ENCODE data around the gene ERVK3-1.
"Not testable (repeated sequence)": the region's sequence is repeated elsewhere in the genome, so short reads cannot be mapped to it uniquely, and the experiment has no call there.

Gene ERVK3-1

DNA sequence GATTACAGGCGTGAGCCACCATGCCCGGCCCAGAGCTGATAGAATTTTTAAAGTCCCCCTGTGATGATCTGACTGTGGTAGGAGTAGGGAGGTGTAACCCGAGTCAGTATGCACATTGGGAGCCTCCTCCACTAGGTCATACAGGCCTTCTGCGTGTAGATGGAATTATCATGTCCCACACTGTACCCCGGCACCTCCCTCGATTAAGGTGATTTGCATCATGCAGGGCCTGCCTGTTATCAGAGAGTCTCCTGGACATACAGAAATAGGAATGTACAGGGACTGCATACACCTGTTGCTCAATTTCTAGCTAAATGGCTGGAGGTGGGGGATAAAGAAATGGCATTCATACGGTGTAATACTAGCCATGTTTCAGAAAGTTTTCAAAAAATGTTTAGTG, 922 bp upstream of the ERVK3-1 start:
- FAIRE-seq: no peak
- no peak for DNase-seq (ENCODE audit: insufficient read length, low spot score)

DNA sequence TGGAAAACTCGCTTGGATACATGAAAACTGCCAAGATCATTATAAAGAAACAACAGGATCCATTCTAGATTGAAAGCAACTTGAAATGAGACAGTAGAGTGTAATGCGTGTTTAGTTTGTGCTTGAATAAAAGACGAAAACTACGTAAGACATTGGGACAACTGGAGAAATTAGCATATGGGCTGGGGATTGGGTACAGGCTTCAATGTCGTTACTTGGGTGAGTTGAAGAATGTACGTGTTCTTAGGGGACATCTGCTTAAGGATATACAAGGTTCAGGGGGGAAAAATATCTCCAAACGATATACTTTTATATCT, 471 bp upstream of the ERVK3-1 start:
- FAIRE-seq: no peak
- no peak for DNase-seq (ENCODE audit: insufficient read length, low spot score)

DNA sequence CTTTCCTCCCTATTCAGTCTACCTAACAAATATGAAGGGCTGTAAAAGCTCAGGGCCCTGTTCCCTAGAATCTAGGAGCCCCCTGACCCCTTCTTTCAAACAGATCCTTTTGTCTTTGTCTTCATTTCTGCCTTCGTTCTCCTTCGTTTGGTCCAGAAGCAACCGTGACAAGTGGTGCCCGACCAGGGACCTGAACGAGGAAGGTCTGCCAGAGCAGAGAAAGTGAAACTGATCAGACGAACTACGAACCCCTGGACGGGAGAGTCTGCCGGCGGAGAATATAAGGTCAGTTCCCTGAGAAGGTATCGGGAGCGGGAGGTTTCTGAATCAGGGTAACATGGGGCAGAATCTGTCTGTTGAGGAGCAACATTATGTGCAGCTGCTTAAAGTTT, 751 bp downstream of the ERVK3-1 start:
- FAIRE-seq (no peak), DNase-seq (ENCODE audit: insufficient read length, low spot score) (peak; percentile 16)

DNA sequence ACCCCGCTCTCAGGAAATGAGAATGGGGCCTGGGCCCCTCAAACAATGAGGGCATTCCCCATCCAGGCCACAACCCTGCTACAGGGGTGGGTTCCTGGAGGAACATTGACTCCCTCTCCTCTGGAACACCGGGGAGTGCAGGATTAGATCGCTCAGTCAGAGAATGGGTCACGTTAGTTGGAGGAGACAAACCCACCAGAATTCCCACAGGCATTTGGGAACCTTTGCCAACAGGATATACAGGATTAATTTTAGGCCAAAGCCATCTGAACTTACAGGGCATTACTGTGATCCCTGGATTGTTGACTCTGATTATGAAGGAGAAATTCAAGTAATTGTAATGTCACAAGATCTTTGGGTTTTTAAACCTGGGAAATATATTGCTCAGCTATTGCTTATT, 2.6 kb downstream of the ERVK3-1 start:
- DNase-seq (ENCODE audit: insufficient read length, low spot score) (no peak), FAIRE-seq (no peak)

DNA sequence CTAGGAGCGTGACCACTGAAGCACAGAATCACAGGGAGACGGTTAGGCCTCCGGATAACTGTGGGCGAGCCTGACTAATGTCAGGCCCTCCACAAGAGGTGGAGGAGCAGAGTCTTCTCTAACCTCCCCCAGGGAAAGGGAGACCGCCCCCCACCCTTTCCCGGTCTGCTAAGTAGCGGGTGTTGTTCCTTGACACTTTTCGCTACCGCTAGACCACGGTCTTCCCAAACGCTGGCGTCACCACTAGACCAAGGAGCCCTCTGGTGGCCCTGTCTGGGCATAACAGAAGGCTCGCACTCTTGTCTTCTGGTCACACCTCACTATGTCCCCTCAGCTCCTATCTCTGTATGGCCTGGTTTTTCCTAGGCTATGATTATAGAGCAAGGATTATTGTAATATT, 5.5 kb downstream of the ERVK3-1 start:
- not testable (repeated sequence) for FAIRE-seq; DNase-seq (ENCODE audit: insufficient read length, low spot score)

DNA sequence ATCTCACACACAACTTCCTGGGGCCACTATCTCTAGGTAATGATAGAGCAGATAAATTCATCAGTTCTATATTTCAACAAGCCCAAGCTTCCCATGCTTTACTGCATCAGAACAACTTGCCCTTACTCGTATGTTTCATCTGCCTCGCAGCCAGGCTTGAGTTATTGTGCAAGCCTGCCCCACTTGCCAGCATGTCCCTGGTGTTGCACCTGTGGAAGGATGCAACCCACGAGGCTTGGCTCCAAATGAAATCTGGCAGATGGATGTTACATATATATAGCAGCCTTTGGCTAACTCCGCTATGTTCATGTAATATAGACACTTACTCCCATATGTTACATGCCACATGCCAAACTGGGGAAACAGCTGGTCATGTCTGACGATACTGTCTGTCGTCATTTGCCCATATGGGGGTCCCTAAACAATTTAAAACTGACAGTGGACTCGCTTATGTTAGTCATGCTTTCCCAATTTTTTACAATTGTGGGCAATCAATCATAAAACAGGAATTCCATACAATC, 6.2 kb downstream of the ERVK3-1 start:
- FAIRE-seq (no peak), DNase-seq (ENCODE audit: insufficient read length, low spot score) (no peak)

DNA sequence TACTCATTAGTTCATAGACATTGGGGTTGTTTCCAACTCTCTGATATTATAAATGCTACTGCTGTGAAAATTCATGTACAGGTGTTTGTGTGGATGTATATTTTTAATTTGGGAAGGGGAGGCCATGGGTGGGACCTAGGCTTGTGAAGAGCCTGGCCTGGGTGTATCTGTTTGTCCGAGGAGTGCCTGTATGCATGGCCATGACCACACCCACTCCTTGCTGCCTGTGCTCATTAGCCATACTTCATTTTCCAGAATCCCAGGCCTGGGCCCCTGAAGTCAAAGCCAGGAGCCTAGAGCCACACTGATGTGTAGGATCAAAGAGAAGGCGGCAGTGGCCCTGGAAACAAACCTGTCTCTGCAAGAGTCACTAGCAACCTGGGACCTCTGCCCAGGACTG, 10.4 kb downstream of the ERVK3-1 start:
- no peak for FAIRE-seq

DNA sequence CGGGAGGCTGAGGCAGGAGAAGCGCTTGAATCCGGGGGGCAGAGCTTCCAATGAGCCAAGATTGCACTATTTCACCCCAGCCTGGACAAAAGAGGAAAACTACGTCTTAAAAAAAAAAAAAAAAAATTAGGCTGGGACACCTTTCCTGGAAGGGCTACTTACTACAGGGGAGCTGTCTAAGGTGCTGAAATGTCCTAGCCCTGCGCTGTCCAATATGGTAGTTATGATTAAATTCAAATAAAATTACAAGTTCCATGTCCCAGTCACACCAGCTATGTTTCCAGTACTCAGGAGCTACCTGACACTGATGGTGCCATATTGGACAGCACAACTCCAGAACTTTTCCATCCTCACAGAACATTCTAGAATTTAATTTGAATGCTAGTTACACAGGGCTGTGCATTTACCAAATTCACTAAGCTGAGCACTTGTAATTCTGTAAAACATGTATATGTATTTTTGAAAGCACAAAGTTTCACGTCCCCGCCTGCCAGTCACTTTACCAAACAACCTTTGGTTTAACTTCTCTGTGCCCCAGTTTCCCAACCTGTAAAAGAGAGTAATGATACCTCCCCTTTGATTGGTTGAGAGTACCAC, 12.4 kb downstream of the ERVK3-1 start:
- DNase-seq (ENCODE audit: insufficient read length, low spot score) (no peak), FAIRE-seq (no peak)

More for the DNA sequence above, 10.4 kb downstream of the ERVK3-1 start:
- DNase-seq (ENCODE audit: insufficient read length, low spot score): no peak

DNA sequence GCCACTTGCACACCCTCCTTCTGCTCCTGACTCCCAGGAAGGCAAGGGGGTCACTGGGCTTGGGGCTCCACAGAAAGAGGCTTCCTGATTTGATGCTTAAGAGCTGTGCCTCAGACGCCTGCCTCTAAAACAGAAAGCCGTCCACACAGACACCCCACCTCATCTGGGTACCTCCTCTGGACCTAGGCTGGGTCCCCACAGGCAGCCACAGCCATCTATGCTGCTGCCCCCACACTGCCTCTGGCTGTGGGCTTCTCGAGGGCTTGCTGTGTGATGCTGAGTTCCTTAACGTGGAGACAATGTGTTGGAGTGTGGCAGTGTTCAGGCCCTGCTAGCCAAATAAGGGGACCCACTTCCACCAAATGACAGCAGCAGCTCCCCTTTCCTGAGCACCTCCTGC, 13.1 kb downstream of the ERVK3-1 start:
- DNase-seq (ENCODE audit: insufficient read length, low spot score) (no peak), FAIRE-seq (no peak)

DNA sequence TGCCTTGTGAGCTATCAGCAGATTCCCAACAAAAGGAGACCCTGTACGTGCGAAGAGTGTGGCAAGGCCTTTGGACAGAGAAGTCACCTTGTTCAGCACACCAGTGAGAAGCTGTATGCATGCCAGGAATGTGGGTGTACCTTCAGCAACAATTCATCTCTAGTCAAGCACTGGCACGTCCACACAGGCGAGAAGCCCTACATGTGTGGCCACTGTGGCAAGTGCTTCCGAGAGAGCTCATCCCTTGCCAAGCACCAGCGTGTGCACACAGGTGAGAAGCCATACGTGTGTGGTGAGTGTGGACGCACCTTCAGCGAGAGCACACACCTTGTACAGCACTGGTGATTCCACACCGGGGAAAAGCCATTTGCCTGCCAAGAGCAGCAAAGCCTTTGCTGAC, 14.1 kb downstream of the ERVK3-1 start:
- DNase-seq (ENCODE audit: insufficient read length, low spot score) (no peak), FAIRE-seq (no peak)

DNA sequence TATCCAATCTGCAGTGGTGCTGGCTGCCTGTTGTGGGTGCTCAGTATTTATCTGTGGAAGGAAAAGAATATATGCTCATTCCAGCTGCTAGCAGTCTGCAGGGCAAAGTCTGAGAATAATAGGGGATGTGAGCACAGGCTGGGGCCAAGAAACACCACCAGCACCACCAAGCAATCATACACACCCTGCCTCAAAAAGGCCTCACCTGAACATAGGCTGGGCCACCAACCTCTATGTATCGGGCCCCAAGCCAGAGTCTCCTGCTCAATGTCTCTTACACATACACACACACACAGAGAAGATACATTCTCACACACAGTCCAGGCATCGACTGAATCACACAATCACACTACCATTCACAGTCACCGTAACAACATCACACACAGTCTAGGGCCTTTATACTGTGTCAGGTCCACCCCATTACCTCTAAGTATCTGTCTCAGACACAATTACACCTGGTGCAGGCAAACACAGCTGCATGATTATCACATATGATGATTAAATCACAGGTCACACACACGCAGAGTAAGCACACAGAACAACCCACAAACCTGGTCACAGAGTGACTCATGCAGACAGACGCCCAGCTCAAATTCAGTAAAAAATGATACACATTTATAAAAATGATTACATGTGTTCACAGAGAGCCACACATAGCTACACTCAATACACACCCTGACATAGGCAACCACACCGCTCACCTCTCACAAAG, 20.3 kb downstream of the ERVK3-1 start:
- FAIRE-seq (no peak), DNase-seq (ENCODE audit: insufficient read length, low spot score) (no peak)

DNA sequence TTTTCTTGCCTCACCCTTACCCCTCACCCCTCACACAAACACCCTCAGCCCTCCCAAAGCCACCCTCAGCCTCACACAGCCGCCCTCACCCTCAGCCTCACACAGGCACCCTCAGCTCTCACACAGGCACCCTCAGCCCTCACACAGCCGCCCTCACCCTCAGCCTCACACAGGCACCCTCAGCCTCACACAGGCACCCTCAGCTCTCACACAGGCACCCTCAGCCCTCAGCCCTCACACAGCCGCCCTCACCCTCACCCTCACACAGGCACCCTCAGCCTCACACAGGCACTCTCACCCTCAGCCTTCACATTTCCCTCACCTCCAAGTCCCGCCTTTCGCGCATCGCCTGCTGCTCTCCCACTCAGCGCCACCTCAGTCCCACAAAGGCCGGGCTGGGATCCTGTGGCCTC, 21.3 kb downstream of the ERVK3-1 start:
- peak; percentile 59 for FAIRE-seq
- DNase-seq (ENCODE audit: insufficient read length, low spot score): no peak

DNA sequence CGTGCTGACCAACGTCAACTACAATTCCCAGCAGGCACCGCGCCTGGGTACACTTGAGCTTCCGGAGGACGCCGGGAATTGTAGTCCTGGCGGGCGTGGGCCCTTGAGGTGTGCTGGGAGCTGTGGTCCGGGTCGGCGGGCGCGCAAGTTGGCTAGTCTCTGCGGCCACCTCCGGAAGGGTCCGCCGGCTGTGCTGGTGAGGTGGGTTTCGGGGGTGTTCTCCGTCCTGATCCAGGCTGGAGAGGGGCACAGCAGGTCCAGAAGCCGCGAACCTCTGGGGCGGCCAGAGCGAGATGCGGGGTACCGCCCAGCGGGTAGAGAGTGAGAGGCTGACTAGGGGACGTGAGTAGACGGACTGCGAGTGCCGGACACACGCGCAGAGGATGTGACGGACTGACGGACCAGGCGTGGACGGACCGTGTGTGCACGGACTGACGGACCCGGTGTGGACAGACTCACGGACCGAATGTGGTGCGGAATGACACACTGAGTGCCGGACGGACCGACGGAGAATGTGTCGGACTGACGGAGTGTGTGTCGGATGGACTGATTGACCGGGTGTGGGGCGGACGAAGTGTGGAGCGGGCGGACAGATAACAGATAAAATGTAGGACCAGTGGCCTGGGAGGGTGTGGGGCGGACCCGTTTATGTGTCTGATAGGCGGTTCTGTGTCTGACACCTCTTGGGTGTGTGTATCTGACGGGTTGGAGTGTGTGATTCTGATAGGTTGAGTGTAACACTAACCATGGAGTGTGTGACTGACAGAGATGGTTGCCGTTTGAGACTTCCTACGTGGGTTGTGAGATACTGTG, 21.9 kb downstream of the ERVK3-1 start, which contains the start of gene ZSCAN22:
Gene ZSCAN22, plus strand, starts transcription at position 81 of the 813 bp plus-strand sequence. CDS start 7,809 bp downstream, outside the sequence.
- DNase-seq (ENCODE audit: insufficient read length, low spot score): peak; percentile 94
- FAIRE-seq: peak; percentile 94

DNA sequence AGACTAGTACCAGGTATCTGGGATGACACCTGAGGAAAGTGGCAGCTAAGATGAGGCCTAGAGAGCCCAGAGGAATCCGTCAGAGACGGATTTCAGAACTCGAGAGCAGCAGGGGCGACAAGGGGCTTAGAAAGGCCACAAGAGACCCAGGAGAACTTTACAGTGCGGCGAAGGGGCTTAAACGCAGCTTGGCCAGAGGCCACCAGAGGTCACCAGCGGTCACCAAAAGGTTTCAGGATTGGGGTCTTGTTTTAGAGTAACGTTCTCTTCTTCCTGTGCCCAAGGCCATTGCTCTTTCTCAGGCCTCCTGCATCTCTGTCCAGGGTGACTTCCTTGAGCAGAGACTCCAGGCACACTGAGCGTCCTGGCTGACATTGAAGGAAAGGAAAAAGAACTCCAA, 23.8 kb downstream of the ERVK3-1 start:
- FAIRE-seq: no peak
- no peak for DNase-seq (ENCODE audit: insufficient read length, low spot score)

DNA sequence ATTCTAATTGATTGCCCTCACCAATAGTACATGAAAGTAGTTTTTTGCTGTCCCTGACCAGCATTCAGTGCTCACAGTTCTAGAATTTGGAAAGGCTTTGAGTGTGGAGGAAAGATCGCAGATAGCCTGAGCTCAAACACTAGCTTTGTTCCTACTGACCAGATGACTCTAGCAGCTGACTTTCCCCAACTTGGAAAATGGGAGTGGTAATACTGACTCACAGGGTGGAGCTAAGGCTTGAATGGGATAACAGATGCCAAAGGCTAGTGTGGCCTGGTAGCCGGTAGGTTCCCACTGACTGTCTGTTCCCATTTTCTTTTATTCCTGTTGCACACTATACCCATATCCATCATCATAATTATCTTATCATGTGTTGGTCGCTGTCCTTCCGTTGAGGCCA, 25.3 kb downstream of the ERVK3-1 start:
- FAIRE-seq (no peak), DNase-seq (ENCODE audit: insufficient read length, low spot score) (no peak)

DNA sequence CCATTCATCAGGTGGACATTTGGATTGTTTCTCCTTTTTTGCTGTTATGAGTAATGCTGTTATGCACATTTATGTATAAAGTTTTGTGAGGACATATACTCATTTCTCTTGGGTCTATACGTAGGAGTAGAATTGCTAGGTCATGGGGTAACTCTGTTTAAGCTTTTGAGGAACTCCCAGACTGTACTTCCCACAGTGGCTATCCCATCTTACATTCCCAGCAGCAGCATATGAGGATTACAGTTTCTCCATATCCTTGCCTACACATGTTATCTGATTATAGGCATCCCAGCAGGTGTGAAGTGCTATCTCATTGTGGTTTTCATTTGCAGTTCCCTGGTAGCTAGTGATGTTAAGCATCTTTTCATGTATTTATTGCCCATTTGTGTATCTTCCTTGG, 27.5 kb downstream of the ERVK3-1 start:
- DNase-seq (ENCODE audit: insufficient read length, low spot score) (no peak), FAIRE-seq (no peak)

DNA sequence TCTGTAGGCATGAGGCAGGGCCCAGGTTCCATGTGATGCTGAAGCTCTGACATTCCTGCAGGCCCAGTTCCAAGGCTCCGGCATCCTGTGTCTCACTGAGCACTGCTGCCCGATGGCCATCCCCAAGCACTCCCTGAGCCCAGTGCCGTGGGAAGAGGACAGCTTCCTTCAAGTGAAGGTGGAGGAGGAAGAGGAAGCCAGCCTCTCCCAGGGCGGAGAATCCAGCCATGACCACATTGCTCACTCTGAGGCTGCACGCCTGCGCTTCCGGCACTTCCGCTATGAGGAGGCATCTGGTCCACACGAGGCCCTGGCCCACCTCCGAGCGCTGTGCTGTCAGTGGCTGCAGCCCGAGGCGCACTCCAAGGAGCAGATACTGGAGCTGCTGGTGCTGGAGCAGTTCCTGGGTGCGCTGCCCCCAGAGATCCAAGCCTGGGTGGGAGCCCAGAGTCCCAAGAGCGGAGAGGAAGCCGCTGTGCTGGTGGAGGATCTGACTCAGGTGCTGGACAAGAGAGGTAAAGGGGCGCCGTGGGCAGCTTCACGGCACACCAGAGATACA, 29.6 kb downstream of the ERVK3-1 start:
- DNase-seq (ENCODE audit: insufficient read length, low spot score) (no peak), FAIRE-seq (no peak)

DNA sequence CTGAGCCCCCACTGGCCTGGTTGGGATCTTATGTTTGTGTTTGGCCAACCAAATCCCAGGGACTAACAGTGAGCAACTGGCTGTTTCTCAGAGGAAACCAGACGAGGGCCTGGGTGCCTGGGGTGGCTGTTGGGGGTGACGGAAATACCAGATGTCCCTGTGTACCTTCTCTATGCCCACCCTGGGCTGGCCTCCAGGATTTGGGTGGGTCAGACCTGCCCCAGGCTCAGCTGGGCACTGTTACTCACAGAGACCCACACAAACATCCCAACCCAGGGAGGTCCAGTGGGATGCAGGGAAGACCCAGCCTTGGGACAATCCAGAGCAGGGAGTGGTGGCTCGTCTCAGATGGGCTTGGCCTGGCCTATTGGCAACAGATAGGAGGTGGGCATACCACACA, 30.5 kb downstream of the ERVK3-1 start:
- DNase-seq (ENCODE audit: insufficient read length, low spot score): no peak
- no peak for FAIRE-seq

DNA sequence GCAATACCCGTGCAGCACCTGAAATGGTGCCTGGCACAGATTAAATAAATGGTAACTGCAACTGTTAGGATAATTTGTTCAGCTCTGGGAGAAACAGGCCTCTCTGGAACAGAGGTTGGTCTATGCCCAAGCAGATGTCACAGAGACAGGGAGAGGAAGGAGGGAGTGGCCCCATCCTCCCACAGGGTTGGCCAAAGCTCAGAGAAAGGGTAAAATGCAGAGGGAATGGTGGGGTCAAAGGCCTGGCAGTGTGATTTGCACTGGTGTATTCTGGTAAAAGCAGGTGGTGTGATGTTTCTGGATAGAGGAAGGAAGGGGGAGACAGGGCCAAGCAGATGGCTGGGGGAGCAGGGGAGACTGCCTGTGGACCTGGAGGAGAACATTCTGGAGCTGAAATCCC, 31.0 kb downstream of the ERVK3-1 start:
- DNase-seq (ENCODE audit: insufficient read length, low spot score): no peak
- FAIRE-seq: no peak

DNA sequence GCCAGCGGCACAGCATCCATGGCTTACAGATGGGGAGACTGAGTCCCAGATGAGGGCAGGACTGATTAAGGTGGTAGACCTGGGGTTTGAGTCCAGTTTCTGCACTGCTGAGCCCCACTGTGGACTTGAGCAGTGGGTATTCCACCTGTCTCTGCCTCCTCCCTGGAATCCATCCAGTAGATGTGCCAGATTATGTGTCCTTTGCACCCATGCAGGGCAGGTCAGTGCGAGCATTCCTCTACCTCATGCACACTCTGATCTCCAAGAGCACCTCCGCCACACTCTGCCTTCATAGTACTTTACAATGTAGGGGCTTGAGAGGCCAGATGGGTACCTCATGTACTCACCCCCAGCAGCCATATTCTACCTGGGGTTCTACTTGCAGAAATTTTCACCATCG, 31.6 kb downstream of the ERVK3-1 start:
- DNase-seq (ENCODE audit: insufficient read length, low spot score) (no peak), FAIRE-seq (no peak)

DNA sequence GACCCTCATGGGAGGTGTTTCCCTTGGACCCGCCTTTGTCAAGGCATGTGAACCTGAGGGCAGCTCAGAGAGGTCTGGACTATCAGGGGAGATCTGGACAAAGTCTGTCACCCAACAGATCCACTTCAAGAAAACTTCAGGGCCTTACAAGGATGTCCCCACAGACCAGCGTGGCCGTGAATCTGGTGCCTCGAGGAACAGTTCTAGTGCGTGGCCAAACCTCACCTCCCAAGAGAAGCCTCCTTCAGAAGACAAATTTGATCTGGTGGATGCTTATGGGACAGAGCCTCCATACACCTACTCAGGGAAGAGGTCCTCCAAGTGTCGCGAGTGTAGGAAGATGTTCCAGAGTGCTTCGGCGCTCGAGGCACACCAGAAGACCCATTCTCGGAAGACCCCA, 33.2 kb downstream of the ERVK3-1 start:
- DNase-seq (ENCODE audit: insufficient read length, low spot score) (no peak), FAIRE-seq (no peak)

Data from GM19239 (cell line).